ENCODE data around the gene DHRS3. TPM values are rescaled to one million over a fixed set of nuclear protein-coding genes. Genes with fewer than 3 reads are reported as not detected.
A peak's percentile ranks its signal among the peaks of the same experiment; 100 is the strongest.

DHRS3 gene
- total and polyA plus RNA-seq, 2 of the 13 experiments (the other 11 are each of a cell fraction or from before 2014, with no cell fraction given) = 48.5 to 90.5 TPM

DNA sequence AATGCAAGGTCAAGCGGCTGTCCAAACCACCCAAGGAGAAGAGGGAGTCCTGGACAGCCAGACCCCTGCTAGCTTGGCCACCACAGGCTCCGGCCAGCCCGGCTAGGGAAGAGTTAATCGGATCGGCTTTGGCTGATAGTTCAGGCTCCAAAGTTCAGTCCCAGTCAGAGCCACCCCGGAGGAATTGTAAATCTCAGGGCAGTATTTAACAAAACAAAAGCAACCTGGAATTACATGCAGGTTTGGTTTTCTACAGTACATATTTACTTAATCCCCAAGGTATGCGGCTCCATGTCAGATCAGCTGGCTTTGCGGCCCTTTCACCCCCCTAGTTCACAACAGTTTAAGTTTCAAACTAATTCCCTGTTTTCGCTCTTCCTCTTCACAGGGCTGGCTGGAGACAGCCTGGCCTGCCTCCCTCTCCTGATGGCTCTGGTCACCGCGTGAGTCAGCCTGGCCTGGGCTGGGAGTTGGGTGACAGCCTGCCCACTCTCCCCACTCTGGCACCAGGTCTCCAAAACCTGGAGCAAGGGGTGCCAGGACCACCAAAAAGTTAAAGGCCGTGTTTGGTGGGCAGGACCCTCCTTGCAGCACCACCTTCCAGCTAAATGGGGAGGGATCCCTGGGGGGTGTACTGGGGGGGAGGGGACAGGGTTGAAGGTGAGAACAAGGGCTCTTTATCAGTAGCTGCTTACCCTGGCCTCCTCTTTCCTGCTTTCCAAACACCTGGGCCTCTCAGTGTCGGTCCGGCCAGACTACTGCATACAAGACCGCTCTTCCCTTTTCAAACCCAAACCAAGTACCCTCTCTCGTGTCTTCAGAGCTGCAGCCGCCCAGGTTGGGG is 1.9 kb downstream of the DHRS3 start (continued):
- TF ChIP-seq, protein P1, sequence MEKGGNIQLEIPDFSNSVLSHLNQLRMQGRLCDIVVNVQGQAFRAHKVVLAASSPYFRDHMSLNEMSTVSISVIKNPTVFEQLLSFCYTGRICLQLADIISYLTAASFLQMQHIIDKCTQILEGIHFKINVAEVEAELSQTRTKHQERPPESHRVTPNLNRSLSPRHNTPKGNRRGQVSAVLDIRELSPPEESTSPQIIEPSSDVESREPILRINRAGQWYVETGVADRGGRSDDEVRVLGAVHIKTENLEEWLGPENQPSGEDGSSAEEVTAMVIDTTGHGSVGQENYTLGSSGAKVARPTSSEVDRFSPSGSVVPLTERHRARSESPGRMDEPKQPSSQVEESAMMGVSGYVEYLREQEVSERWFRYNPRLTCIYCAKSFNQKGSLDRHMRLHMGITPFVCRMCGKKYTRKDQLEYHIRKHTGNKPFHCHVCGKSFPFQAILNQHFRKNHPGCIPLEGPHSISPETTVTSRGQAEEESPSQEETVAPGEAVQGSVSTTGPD (CRISPR knock-in tag; IDR thresholded peaks at IDR 0.05) = peak; percentile 87
- TF ChIP-seq LBX2 (CRISPR knock-in tag; IDR thresholded peaks at IDR 0.05; ENCODE audit: borderline replicate concordance) (no peak; the same call in 1 of the 2 replicates), ZNF619 (CRISPR knock-in tag; IDR thresholded peaks at IDR 0.05) (no peak), PBX2 (CRISPR knock-in tag; IDR thresholded peaks at IDR 0.05) (no peak), ZNF776 (CRISPR knock-in tag; IDR thresholded peaks at IDR 0.05) (peak; percentile 65; the same call in 1 of the 2 replicates), MEF2D (CRISPR knock-in tag; IDR thresholded peaks at IDR 0.05) (peak; percentile 82), ZNF556 (CRISPR knock-in tag; IDR thresholded peaks at IDR 0.05; ENCODE audit: borderline replicate concordance) (peak; percentile 61; the same call in 1 of the 2 replicates), ESRRA (CRISPR knock-in tag; IDR thresholded peaks at IDR 0.05; ENCODE audit: low read depth) (peak; percentile 63; the same call in 1 of the 2 replicates), HNF1A (IDR thresholded peaks at IDR 0.05; ENCODE audit: low read depth) (peak; percentile 52), HNF1A (CRISPR knock-in tag; IDR thresholded peaks at IDR 0.05; ENCODE audit: borderline replicate concordance) (no peak), ZNF343 (CRISPR knock-in tag; IDR thresholded peaks at IDR 0.05) (no peak)
- TF ChIP-seq, protein P2, sequence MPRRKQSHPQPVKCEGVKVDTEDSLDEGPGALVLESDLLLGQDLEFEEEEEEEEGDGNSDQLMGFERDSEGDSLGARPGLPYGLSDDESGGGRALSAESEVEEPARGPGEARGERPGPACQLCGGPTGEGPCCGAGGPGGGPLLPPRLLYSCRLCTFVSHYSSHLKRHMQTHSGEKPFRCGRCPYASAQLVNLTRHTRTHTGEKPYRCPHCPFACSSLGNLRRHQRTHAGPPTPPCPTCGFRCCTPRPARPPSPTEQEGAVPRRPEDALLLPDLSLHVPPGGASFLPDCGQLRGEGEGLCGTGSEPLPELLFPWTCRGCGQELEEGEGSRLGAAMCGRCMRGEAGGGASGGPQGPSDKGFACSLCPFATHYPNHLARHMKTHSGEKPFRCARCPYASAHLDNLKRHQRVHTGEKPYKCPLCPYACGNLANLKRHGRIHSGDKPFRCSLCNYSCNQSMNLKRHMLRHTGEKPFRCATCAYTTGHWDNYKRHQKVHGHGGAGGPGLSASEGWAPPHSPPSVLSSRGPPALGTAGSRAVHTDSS (CRISPR knock-in tag; conservative IDR thresholded peaks at IDR 0.05) = no peak
- TF ChIP-seq, protein P3, sequence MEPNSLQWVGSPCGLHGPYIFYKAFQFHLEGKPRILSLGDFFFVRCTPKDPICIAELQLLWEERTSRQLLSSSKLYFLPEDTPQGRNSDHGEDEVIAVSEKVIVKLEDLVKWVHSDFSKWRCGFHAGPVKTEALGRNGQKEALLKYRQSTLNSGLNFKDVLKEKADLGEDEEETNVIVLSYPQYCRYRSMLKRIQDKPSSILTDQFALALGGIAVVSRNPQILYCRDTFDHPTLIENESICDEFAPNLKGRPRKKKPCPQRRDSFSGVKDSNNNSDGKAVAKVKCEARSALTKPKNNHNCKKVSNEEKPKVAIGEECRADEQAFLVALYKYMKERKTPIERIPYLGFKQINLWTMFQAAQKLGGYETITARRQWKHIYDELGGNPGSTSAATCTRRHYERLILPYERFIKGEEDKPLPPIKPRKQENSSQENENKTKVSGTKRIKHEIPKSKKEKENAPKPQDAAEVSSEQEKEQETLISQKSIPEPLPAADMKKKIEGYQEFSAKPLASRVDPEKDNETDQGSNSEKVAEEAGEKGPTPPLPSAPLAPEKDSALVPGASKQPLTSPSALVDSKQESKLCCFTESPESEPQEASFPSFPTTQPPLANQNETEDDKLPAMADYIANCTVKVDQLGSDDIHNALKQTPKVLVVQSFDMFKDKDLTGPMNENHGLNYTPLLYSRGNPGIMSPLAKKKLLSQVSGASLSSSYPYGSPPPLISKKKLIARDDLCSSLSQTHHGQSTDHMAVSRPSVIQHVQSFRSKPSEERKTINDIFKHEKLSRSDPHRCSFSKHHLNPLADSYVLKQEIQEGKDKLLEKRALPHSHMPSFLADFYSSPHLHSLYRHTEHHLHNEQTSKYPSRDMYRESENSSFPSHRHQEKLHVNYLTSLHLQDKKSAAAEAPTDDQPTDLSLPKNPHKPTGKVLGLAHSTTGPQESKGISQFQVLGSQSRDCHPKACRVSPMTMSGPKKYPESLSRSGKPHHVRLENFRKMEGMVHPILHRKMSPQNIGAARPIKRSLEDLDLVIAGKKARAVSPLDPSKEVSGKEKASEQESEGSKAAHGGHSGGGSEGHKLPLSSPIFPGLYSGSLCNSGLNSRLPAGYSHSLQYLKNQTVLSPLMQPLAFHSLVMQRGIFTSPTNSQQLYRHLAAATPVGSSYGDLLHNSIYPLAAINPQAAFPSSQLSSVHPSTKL (CRISPR knock-in tag; IDR thresholded peaks at IDR 0.05) = peak; percentile 91
